Neural progenitor cell (in vitro differentiated cells): ENCODE measurements around the gene VWA2.

Experiments
- CTCF ChIP-seq: fragments of 200-600 bp; sonication (generic); IDR thresholded peaks from 2 replicates; pipeline ENCODE4 v1.5.1; 2017; ENCODE audit warnings: antibody characterized with exemption, mild to moderate bottlenecking
- EZH2phosphoT487 ChIP-seq: fragments of 200-600 bp; sonication (generic); IDR thresholded peaks from 2 replicates; pipeline ENCODE4 v1.6.1; 2017; ENCODE audit warnings: antibody characterized with exemption

- TF ChIP-seq CTCF (no peak), EZH2phosphoT487 (no peak)
These were observed 89.8 kb downstream of the VWA2 start for GRCh38 chr10:114328874-114329273.
